HEK293 (cell line): ENCODE results near the gene UTP14A.

Experiments used
- BCL11A ChIP-seq: fragments of 450-650 bp; formaldehyde crosslinking; IDR thresholded peaks from 2 replicates; pipeline ENCODE4 v1.5.1; 2016; ENCODE audit warnings: low read depth, missing biosample characterization, missing genetic modification characterization
- FEZF1 ChIP-seq: fragments of 450-650 bp; formaldehyde crosslinking; IDR thresholded peaks from 2 replicates; pipeline ENCODE4 v1.5.1; 2016; ENCODE audit warnings: missing biosample characterization, missing genetic modification characterization
- GLIS1 ChIP-seq: fragments of 450-650 bp; formaldehyde crosslinking; IDR thresholded peaks from 2 replicates; pipeline ENCODE4 v1.5.1; 2016; ENCODE audit warnings: missing biosample characterization, missing genetic modification characterization
- PATZ1 ChIP-seq: fragments of 450-650 bp; formaldehyde crosslinking; IDR thresholded peaks from 2 replicates; pipeline ENCODE4 v1.5.1; 2016; ENCODE audit warnings: missing biosample characterization, missing genetic modification characterization
- PRDM6 ChIP-seq: fragments of 450-650 bp; formaldehyde crosslinking; IDR thresholded peaks from 2 replicates; pipeline ENCODE4 v1.5.1; 2017; ENCODE audit warnings: missing biosample characterization, missing genetic modification characterization
- WT1 ChIP-seq: fragments of 450-650 bp; formaldehyde crosslinking; IDR thresholded peaks from 2 replicates; pipeline ENCODE4 v1.5.1; 2016; ENCODE audit warnings: missing biosample characterization, missing genetic modification characterization
- ZBTB20 ChIP-seq: fragments of 450-650 bp; formaldehyde crosslinking; IDR thresholded peaks from 2 replicates; pipeline ENCODE4 v1.5.1; 2016; ENCODE audit warnings: missing biosample characterization, missing genetic modification characterization
- ZBTB21 ChIP-seq: fragments of 450-650 bp; formaldehyde crosslinking; IDR thresholded peaks from 2 replicates; pipeline ENCODE4 v1.5.1; 2017; ENCODE audit warnings: missing biosample characterization, missing genetic modification characterization
- ZBTB6 ChIP-seq: fragments of 450-650 bp; formaldehyde crosslinking; IDR thresholded peaks from 2 replicates; pipeline ENCODE4 v1.5.1; 2017; ENCODE audit warnings: missing biosample characterization, missing genetic modification characterization
- ZIC2 ChIP-seq: fragments of 450-650 bp; formaldehyde crosslinking; IDR thresholded peaks from 2 replicates; pipeline ENCODE4 v1.5.1; 2016; ENCODE audit warnings: missing biosample characterization, missing genetic modification characterization
- ZNF174 ChIP-seq: fragments of 450-650 bp; formaldehyde crosslinking; IDR thresholded peaks from 2 replicates; pipeline ENCODE4 v1.5.0; 2017; ENCODE audit warnings: missing biosample characterization, mild to moderate bottlenecking, missing genetic modification characterization
- ZNF175 ChIP-seq: fragments of 450-650 bp; formaldehyde crosslinking; IDR thresholded peaks from 2 replicates; pipeline ENCODE4 v1.5.1; 2016; ENCODE audit warnings: missing biosample characterization, missing genetic modification characterization
- ZNF239 ChIP-seq: fragments of 450-650 bp; formaldehyde crosslinking; IDR thresholded peaks from 2 replicates; pipeline ENCODE4 v1.5.1; 2016; ENCODE audit warnings: missing biosample characterization, missing genetic modification characterization
- ZNF24 ChIP-seq: fragments of 450-650 bp; formaldehyde crosslinking; IDR thresholded peaks from 2 replicates; pipeline ENCODE4 v1.5.1; 2016; ENCODE audit warnings: missing biosample characterization, missing genetic modification characterization
- ZNF433 ChIP-seq: fragments of 450-650 bp; formaldehyde crosslinking; IDR thresholded peaks from 2 replicates; pipeline ENCODE4 v1.5.1; 2016; ENCODE audit warnings: missing biosample characterization, missing genetic modification characterization, low read depth
- ZNF510 ChIP-seq: fragments of 450-650 bp; formaldehyde crosslinking; IDR thresholded peaks from 2 replicates; pipeline ENCODE4 v1.5.1; 2018; ENCODE audit warnings: mild to moderate bottlenecking, missing genetic modification characterization, missing biosample characterization; ENCODE audit not compliant: insufficient replicate concordance
- ZNF529 ChIP-seq: fragments of 450-650 bp; formaldehyde crosslinking; IDR thresholded peaks from 2 replicates; pipeline ENCODE4 v1.5.1; 2017; ENCODE audit warnings: missing genetic modification characterization, missing biosample characterization; ENCODE audit not compliant: insufficient replicate concordance
- ZNF530 ChIP-seq: fragments of 450-650 bp; formaldehyde crosslinking; IDR thresholded peaks from 2 replicates; pipeline ENCODE4 v1.5.1; 2016; ENCODE audit warnings: low read depth, missing biosample characterization, missing genetic modification characterization
- ZNF560 ChIP-seq: fragments of 450-650 bp; formaldehyde crosslinking; IDR thresholded peaks from 2 replicates; pipeline ENCODE4 v1.5.1; 2017; ENCODE audit warnings: missing biosample characterization, missing genetic modification characterization, borderline replicate concordance
- ZNF621 ChIP-seq: fragments of 450-650 bp; formaldehyde crosslinking; IDR thresholded peaks from 2 replicates; pipeline ENCODE4 v1.5.1; 2017; ENCODE audit warnings: missing biosample characterization, missing genetic modification characterization
- ZNF624 ChIP-seq: fragments of 450-650 bp; formaldehyde crosslinking; IDR thresholded peaks from 2 replicates; pipeline ENCODE4 v1.5.1; 2017; ENCODE audit warnings: missing biosample characterization, missing genetic modification characterization
- ZNF654 ChIP-seq: fragments of 450-650 bp; formaldehyde crosslinking; IDR thresholded peaks from 2 replicates; pipeline ENCODE4 v1.5.1; 2016; ENCODE audit warnings: low read depth, missing biosample characterization, missing genetic modification characterization
- ZNF670 ChIP-seq: fragments of 450-650 bp; formaldehyde crosslinking; IDR thresholded peaks from 2 replicates; pipeline ENCODE4 v1.5.1; 2016; ENCODE audit warnings: missing biosample characterization, missing genetic modification characterization, low read depth
- ZNF792 ChIP-seq: fragments of 450-650 bp; formaldehyde crosslinking; IDR thresholded peaks from 2 replicates; pipeline ENCODE4 v1.5.1; 2016; ENCODE audit warnings: missing biosample characterization, missing genetic modification characterization
- ZNF830 ChIP-seq: fragments of 450-650 bp; IDR thresholded peaks from 2 replicates; pipeline ENCODE4 v1.5.0; 2018; ENCODE audit warnings: missing biosample characterization, missing genetic modification characterization, low read depth, mild to moderate bottlenecking, moderate library complexity
- ZSCAN30 ChIP-seq: fragments of 450-650 bp; IDR thresholded peaks from 2 replicates; pipeline ENCODE4 v1.5.1; 2018; ENCODE audit warnings: missing biosample characterization, mild to moderate bottlenecking, missing genetic modification characterization, moderate library complexity
- TF ChIP-seq, protein P1 (sequence below): fragments of 450-650 bp; formaldehyde crosslinking; IDR thresholded peaks from 2 replicates; pipeline ENCODE4 v1.5.1; 2016; ENCODE audit warnings: missing biosample characterization, missing genetic modification characterization
- TF ChIP-seq, protein P2 (sequence below): fragments of 450-650 bp; formaldehyde crosslinking; IDR thresholded peaks from 2 replicates; pipeline ENCODE4 v1.5.1; 2016; ENCODE audit warnings: missing biosample characterization, missing genetic modification characterization, borderline replicate concordance

UTP14A gene

GRCh38 chrX:129931411-129932015 is 25.5 kb downstream of the UTP14A start (continued):
- TF ChIP-seq, protein P1, sequence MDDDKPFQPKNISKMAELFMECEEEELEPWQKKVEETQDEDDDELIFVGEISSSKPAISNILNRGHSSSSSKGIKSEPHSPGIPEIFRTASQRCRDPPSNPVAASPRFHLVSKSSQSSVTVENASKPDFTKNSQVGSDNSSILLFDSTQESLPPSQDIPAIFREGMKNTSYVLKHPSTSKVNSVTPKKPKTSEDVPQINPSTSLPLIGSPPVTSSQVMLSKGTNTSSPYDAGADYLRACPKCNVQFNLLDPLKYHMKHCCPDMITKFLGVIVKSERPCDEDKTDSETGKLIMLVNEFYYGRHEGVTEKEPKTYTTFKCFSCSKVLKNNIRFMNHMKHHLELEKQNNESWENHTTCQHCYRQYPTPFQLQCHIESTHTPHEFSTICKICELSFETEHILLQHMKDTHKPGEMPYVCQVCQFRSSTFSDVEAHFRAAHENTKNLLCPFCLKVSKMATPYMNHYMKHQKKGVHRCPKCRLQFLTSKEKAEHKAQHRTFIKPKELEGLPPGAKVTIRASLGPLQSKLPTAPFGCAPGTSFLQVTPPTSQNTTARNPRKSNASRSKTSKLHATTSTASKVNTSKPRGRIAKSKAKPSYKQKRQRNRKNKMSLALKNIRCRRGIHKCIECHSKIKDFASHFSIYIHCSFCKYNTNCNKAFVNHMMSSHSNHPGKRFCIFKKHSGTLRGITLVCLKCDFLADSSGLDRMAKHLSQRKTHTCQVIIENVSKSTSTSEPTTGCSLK (tag by site-specific recombination) = no peak
- TF ChIP-seq BCL11A (tag by site-specific recombination) = peak; percentile 63; the same call in 1 of the 2 replicates
- TF ChIP-seq ZNF433 (tag by site-specific recombination) = no peak
- peak; percentile 72 for TF ChIP-seq GLIS1
- peak; percentile 67; the same call in 1 of the 2 replicates for TF ChIP-seq ZBTB20 (tag by site-specific recombination)
- TF ChIP-seq ZNF175 = no peak
- TF ChIP-seq ZNF24 (tag by site-specific recombination) = 0 out of 2 replicates have a peak, but pooled peaks have one; percentile 27
- no peak for TF ChIP-seq ZNF670 (tag by site-specific recombination)
- TF ChIP-seq ZNF239 (tag by site-specific recombination) = no peak
- TF ChIP-seq ZNF560 (tag by site-specific recombination) = no peak
- no peak for TF ChIP-seq ZBTB21 (tag by site-specific recombination)
- TF ChIP-seq ZIC2 = peak; percentile 39; the same call in 1 of the 2 replicates
- no peak for TF ChIP-seq PRDM6 (tag by site-specific recombination)
- TF ChIP-seq FEZF1 (tag by site-specific recombination) = no peak; the same call in 1 of the 2 replicates
- no peak for TF ChIP-seq ZNF510
- TF ChIP-seq, protein P2, sequence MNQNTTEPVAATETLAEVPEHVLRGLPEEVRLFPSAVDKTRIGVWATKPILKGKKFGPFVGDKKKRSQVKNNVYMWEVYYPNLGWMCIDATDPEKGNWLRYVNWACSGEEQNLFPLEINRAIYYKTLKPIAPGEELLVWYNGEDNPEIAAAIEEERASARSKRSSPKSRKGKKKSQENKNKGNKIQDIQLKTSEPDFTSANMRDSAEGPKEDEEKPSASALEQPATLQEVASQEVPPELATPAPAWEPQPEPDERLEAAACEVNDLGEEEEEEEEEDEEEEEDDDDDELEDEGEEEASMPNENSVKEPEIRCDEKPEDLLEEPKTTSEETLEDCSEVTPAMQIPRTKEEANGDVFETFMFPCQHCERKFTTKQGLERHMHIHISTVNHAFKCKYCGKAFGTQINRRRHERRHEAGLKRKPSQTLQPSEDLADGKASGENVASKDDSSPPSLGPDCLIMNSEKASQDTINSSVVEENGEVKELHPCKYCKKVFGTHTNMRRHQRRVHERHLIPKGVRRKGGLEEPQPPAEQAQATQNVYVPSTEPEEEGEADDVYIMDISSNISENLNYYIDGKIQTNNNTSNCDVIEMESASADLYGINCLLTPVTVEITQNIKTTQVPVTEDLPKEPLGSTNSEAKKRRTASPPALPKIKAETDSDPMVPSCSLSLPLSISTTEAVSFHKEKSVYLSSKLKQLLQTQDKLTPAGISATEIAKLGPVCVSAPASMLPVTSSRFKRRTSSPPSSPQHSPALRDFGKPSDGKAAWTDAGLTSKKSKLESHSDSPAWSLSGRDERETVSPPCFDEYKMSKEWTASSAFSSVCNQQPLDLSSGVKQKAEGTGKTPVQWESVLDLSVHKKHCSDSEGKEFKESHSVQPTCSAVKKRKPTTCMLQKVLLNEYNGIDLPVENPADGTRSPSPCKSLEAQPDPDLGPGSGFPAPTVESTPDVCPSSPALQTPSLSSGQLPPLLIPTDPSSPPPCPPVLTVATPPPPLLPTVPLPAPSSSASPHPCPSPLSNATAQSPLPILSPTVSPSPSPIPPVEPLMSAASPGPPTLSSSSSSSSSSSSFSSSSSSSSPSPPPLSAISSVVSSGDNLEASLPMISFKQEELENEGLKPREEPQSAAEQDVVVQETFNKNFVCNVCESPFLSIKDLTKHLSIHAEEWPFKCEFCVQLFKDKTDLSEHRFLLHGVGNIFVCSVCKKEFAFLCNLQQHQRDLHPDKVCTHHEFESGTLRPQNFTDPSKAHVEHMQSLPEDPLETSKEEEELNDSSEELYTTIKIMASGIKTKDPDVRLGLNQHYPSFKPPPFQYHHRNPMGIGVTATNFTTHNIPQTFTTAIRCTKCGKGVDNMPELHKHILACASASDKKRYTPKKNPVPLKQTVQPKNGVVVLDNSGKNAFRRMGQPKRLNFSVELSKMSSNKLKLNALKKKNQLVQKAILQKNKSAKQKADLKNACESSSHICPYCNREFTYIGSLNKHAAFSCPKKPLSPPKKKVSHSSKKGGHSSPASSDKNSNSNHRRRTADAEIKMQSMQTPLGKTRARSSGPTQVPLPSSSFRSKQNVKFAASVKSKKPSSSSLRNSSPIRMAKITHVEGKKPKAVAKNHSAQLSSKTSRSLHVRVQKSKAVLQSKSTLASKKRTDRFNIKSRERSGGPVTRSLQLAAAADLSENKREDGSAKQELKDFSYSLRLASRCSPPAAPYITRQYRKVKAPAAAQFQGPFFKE (tag by site-specific recombination) = no peak
- TF ChIP-seq ZSCAN30 (tag by site-specific recombination) = no peak
- no peak for TF ChIP-seq ZNF654
- TF ChIP-seq ZNF529 (tag by site-specific recombination) = no peak
- no peak for TF ChIP-seq ZNF174 (tag by site-specific recombination)
- TF ChIP-seq ZBTB6 (tag by site-specific recombination) = no peak
- TF ChIP-seq ZNF530 (tag by site-specific recombination) = no peak
- 0 out of 2 replicates have a peak, but pooled peaks have one; percentile 23 for TF ChIP-seq WT1
- TF ChIP-seq ZNF792 (tag by site-specific recombination) = no peak
- TF ChIP-seq ZNF624 (tag by site-specific recombination) = no peak
- no peak for TF ChIP-seq ZNF621 (tag by site-specific recombination)
- TF ChIP-seq ZNF830 = no peak
- peak; percentile 94 for TF ChIP-seq PATZ1 (tag by site-specific recombination)
